GM19455 (cell line): Measurements from ENCODE around the gene LIN28B.
A peak's percentile ranks its signal among the peaks of the same experiment; 100 is the strongest.
"Not testable (repeated sequence)": the region's sequence is repeated elsewhere in the genome, so short reads cannot be mapped to it uniquely, and the experiment has no call there.

Source experiments
- ATAC-seq: cut with Tn5 transposase; IDR thresholded peaks from one replicate; pipeline ENCODE4 v1.9.1; 2021; ENCODE audit not compliant: unreplicated experiment

Gene LIN28B

DNA sequence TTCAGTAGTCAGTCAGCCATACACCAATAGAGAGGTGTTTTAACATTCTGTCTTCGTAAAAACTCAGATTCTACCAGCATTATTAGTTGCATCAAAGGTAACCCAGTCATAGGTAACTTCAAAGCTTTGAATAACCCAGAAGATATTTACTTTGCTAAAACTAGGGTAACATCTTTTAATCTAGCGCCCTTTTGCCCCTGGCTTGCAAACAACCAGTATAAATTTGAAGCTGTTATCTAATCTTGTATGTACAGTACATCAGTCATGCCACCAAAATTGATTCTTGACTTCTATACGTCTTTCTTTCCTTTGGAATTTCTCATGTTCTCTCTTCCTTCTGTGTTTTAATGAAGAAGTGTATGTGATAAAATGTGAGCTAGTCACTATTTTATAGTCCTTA, 109.3 kb downstream of the LIN28B start:
- no peak for ATAC-seq

DNA sequence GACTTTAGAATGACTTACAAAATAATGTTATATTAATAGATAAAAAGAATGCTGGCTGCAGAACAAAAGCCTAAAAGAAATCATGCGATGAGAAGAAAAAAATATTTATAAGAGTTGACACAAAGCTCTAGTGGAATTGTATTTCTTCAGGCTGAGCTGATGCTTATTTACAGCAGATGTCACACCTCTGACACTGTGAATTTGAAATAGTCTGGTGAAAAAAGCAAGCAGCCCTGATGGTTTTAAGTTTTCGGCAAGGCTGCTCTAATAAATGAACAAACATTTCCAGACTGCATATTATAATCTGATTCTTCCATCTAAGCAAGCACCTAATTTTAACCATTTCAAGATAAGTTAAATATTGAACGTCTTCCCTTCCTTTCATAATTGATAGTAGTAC, 109.9 kb downstream of the LIN28B start:
- ATAC-seq: no peak

DNA sequence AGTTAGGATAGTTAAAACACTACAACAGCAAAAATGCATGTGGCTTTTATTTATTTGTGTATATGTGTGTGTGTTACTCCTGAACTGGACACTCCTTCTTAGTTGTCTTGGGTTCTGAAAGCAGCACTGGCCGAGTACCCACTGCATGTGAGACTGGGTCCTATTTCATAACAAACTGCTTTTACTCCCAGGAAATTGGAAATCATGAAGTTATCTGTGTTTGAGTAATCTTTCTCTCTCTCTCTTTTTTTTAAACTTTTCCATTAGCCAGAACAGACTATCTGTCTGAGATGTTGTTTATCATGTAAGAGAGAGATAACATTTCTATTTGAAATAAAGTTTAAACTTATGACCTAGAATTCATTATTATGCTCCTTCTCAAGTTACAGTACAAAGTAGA, 110.4 kb downstream of the LIN28B start:
- ATAC-seq: no peak

DNA sequence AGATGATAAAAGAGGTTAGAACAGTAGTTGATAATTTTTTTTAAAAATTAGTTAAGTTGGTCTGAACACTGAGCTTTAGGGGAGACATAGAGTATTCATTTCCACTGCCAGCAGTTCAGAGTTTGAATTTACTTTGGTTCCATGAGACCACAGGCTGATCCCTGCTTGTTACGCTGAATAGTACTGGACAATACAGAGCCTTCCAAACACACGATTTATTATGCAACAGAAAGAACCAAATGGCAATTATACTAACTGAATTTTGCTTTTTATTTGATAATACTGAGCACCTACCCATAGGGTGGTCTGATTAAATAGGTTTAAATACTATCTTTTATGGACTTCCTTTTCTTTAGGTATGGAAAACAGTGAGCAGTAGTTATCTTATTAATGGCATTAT, 111.5 kb downstream of the LIN28B start:
- ATAC-seq: no peak

DNA sequence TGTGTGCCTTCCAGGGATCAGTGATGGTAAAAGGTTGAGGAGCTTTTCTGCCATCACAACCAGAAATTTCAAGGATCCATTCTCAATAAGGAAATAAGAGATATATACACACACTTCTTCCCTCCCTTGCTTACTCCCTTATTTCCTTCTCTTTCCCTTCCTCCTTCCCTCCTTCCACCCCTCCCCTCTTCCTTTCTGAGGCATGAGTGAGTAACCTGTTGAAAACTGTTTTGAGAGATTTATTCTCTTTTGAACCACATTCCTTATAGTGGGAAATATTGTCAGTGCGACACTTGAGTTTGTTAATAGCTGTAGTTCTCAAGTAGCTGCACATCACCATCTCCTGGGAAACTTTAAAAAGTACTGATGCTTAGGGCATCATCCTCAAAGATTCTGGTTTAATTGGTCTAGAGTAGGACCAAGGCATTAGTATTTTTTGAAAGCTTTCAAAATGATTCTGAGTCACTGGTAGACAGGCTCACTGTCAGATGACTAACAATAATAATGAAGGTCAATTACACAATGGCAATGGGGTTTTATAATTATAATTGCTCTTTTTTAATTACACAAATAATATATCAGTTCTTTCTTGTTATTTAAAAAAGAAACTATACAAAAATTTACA, 113.0 kb downstream of the LIN28B start:
- no peak for ATAC-seq

DNA sequence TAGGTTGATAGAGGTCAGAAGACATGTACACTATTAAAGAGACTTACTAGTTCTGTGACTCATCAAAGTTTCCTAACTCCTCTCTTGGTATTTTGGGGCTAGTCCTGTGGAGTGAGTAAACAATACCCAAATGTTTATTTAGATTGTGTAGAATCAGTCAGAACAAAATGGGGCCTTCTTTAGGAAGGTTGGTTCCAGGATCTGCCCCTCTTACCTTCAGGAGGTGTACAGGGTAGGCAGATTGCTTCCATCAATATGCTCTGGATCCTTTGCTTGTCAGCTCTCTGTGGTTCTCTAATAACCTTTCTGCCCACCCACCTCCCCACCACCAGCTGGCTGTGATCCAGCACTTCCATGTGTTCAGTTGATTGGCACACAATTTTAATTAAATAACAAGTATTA, 115.9 kb downstream of the LIN28B start:
- ATAC-seq: no peak

DNA sequence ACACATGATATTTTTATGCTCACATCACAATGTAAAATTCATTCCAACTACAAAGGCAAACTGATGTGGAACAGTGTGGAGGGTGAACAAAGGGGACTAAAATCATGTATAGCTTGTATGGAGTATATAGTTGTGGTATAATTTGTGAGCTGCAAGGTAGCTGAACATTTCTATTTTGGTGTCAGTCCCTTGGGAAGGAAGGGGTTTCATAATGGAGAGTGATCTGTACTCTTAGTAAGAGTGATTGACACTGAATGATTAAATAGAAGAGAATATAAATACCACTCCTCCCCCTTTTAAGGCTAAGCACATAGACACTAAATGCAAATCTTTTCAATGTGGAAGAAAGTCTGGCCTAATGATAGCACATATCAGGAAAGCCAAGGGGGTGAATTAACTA, 118.3 kb downstream of the LIN28B start:
- no peak for ATAC-seq

DNA sequence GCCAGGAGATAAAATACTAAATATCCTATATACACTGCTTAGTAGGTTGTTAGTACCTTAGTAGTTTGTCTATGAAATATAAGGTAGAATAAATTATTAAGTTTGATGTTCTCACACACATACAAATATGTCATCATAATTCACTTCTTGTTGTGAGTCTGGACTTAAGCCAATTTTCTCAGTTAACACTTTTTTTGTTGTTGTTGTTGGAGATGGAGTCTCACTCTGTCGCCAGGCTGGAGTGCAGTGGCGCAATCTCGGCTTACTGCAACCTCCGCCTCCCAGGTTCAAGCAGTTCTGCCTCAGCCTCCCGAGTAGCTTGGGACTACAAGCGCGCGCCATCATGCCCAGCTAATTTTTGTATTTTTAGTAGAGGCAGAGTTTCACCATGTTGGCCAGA, 119.5 kb downstream of the LIN28B start:
- ATAC-seq: not testable (repeated sequence)

DNA sequence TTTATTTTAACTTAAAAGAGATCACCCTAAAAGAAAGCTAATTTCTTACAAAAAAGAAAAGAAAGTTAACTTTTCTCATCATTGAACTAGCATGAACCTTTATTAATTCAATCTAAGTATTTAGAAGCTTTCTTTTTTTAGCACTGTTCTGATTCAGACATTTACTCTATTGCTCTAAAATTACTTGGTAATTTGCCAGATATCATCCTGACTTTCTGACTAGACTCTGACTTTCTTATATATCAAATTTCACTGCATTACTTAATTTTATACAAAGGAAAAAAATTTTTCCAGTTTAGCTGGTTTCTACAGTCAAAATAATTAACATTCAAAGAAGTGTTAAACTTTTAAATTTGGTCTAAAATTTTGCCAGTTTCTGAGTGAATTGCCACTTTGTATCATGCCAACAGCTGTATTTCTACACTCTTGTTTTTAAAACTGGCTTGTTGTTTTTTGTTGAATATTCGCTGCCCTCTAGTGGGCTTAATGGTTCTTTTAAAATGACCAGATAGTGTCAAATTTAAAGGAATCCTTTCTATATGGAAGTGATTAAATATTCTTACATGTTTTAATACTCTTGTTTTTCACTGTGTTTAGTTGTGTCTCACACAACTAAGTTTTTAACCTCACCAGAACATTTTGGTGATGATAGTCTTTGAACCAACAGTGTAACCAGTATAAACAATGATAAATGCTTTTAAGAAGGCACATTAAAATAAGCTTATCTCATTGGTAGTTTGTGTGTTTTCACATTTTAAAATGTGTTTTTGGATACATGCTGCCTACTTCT, 120.9 kb downstream of the LIN28B start:
- ATAC-seq: no peak

DNA sequence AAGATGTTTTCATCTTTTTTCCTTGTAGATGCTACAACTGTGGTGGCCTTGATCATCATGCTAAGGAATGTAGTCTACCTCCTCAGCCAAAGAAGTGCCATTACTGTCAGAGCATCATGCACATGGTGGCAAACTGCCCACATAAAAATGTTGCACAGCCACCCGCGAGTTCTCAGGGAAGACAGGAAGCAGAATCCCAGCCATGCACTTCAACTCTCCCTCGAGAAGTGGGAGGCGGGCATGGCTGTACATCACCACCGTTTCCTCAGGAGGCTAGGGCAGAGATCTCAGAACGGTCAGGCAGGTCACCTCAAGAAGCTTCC, 121.4 kb downstream of the LIN28B start:
- no peak for ATAC-seq

DNA sequence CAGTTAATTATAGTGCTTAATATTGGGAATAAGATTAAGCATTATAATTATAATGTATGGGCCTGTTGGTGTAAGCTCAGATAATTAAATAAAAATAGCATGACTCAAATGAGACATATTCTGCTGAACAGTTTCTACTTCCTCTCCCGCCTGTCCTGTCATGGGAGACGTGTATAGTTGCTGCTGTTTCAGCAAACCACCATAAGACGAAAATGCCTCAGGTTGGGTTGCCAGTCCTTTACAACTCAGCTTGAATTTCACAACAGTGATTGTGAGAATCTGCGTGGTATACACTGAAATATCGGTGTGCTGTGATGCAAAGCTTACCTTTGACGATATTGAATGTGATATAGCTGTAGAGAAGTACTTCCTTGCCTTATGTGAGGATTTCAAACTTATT, 123.4 kb downstream of the LIN28B start:
- no peak for ATAC-seq

DNA sequence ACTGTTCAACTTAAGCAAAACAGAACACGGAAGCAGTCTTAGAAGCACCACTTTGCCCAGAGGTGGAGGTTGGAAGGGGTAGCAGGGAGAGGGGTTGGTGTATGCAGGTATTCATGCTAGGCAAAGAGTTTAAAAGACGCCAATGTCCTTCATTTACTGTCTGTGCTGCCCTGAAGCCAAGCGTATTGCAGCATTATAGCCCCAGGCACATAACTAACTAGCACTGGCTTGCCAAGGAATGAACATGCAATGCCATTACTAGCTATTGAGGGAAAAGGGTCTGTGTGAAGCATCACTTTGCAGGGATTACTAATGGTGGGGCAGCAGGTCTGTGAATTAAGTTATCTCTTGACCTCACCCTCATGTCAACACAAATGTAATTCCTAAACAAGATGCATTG, 124.8 kb downstream of the LIN28B start:
- not testable (repeated sequence) for ATAC-seq

DNA sequence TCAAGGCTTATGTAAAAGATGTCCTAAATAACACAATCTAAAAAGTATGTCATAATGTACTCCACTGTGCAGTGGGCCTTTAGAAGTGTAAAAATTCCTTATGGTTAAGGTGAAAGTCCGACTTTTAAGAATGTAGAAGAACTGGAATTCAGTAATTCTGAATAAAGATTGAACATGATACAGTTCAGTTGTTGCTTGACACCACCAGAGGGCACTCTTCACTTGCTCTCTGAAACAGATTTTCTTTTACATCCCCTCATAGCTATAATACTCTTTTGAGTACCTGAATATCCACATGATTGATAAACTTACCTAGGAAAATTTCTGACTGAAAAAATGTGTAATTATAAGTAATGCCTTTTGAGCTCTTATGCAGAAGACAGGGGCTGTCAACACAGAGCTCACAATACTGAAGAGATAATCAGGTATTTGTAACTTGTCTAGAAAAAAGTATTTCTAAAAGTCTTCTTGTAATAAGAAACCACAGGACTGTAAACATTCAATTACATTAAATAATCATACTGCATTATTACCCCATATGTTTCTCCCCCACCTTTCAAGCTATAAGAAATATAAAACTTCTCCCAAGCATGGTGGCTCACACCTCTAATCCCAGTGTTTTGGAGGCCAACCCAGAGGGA, 130.8 kb downstream of the LIN28B start:
- ATAC-seq: peak; percentile 60

DNA sequence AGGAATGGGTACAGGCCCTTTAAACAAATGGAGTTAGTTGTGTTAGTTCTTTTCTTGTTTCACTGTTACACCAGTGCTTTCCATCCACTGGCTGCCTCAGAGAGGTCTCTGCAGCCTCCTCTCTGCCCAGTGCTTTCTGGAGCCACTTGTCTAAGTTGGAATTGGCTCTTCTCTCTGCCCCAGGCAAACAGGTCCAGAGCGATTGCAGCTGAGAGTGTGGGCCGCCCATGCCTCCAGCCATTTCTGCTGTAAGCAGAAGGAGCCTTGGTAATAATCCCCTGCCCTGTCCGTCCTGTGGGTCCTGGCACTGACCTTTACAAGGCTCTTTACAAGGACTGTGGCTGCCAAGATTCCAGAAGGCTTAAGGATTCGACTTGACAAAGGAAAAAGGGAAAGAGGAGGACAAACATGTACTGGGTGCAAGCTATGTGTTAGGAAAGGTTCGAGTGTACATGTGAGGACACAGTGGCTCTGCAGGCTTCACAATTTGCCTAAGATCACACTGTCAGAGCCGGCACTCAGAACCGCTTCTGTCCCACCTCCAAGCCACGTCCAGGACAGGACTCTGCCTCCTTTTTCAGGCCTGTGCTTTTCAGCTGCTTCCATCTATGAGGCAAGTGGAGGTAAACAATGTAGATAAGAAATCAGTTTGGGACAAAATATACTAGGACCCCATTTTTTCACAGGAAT, 134.4 kb downstream of the LIN28B start:
- no peak for ATAC-seq

DNA sequence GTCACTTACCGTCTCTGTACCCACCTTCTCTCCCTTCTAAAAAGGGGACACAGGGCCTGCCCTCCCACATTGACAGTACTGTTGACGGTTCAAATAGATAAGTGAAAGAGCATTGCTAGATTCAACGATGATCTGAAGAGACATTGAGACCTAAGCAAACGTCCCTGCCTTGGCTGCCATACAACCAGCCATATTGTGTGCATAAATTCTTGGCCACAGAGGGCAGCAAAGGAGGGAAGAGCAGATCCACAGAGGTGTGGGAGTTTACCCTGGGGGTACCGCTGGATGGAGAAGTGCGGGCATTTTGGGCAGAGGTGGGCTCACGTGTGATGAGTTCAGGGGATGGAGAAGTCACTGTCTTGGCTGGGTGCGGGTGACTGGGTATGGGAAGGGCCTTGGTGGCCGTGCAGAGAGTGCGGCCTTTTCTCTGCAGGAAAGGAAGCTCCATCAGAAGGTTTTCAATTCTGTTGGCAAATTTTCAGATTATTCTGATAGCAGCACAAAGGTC, 137.3 kb downstream of the LIN28B start:
- ATAC-seq: no peak

DNA sequence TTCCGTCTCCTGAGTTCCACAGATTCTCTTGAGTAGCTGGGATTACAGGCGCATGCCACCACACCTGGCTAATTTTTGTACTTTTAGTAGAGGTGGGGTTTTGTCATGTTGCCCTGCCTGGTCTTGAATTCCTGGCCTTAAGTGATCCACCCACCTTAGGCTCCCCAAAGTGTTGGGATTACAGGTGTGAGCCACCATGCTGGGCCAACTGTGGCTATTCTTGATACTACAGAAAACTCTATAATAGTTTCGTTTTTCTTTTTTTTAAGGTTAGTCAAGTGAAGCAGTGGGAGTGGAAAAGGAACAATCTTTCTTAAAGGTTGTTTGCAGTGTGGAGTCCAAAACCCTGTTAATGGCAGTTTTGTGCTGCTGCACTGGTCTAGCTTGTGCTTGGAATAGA, 138.2 kb downstream of the LIN28B start:
- no peak for ATAC-seq

DNA sequence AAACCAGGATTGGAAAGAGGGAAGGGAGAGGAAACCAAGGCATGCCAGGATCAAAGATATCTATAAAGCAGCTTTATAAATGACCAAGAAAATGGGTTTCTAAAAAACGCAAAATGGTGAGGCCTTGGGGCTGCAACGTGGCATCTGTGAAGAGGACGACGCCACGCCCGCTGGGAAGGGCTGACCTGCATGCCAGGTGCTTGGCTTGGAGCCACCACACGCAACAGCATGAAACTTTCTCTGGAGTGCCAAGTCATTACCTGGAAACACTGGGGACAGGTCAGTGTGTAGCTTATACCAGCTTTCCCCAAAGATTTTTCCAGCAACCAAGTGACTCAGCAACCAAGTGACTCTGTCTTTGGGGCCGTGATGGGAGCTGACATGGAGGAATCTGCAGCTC, 140.4 kb downstream of the LIN28B start:
- no peak for ATAC-seq

DNA sequence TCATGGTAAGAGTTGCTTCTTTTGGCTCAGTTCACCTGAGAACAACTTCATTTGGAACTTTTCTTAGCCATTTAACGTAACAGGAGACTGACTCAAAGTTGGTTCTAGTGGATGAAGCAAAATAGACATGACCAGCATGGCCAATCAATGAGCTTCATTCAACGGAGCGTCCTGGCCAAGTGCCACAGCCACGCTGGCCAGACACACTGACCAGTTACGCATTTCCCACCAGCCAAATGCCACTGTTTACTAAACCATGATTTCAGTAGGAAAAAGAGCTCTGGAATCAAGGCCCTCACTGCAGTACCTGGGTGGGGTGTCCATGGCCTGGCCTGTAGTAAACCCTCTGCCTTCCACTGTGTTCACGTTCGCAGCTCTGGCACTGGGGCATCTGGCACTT, 142.5 kb downstream of the LIN28B start:
- no peak for ATAC-seq

DNA sequence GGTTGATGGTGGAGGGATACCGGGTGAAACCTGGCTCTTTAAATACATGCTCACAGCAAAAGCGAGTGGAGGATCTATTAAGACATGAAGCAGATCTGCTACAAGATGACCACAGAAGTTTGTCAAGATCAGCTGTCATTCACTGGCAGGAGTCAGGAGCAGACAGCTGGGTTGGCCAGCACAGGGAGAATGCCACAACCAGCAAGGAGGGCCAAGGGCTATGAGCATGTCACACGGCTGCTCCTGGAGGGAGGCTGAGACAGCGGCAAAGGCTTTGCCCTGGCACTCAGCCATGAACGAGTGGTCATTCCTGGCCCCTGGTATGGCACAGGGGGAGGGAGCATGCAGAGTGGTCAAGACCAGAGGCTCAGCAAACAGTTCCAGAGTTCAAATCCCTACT, 145.3 kb downstream of the LIN28B start:
- ATAC-seq: no peak

DNA sequence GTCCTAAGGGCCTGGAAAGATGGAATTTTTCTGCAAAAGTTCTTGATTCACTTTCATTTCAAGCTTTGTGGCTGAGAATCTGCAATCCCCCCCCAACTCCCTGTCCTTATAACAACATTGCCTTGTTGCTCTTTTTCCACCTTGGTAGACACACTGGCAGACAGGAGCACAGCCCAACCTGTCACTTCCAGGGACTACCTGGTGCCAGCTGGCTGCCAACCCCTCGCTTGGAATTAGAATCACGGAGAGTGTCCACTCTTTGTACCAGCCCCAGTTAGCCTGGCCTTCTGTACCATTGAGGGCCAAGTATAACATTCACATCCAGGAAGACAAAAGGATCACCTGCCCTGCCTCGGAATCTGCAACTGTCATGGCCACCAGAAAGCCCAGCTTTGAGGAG, 148.2 kb downstream of the LIN28B start:
- no peak for ATAC-seq

DNA sequence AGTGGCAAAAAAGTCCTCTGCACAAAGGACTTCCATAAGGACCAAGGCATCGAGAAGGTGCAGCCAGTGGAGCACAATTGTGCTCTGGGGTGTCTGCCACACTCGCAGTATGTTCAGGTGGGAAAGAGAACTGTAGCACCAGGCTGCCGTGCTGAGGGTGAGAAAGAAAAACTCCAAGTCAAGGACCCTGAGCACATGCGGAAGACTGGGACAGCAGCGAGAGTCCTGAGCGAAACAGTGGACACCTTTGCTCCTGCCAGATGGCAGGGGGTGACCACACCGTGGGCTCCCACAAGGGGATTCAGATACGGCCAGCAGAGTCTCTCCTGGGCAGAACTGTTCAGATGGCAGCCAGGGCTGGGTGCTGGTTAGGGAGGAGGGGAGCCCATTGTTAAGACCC, 149.4 kb downstream of the LIN28B start:
- no peak for ATAC-seq

DNA sequence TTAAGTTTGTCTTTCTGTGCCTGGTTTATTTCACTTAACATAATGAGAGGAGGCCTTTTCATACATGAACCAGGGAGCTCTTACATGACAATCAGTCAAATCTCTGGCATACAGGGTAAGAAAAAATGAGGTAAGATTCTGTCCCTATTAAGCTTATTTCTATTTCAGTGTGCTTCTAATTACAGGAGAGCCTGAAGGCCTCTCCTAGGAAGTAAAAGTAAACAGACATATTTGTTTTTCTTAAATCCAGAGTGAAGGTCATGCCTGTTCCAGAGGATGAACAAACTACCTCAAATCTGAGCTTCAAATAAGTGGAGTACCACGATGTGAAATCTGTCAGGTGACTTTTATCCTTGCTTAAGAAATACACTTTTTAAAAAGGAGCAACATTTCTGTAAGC, 150.3 kb downstream of the LIN28B start:
- ATAC-seq: no peak
